ENCODE results near the gene RND1. TPM values are rescaled to one million over a fixed set of nuclear protein-coding genes. Genes with fewer than 3 reads are reported as not detected.
"Not testable (repeated sequence)": the region's sequence is repeated elsewhere in the genome, so short reads cannot be mapped to it uniquely, and the experiment has no call there.

Gene RND1
- total RNA-seq, 6 experiments from 2014 or later, result 0.12 to 0.68 (median 0.18) TPM; not detected in 2

DNA sequence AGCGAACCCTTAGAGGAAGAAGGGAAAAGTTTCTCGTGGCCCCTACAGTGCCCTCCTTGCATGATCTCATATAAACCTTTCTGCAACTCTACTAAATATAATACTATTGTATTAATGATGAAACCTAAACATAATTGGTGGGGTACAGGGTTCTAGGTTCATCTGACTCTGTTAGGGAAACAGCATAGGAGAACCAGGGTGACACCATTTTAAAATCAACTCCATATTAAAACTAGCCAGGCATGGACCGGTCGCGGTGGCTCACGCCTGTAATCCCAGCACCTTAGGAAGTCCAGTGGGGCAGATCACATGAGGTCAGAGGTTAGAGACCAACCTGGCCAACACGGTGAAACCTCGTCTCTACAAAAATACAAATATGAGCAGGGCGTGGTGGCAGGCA lies 15.0 kb upstream of the RND1 start:
- DNase-seq, result no peak
- Mint-ChIP-seq H3K9me3 (no peaks in the 10 kb centered on the region), H3K27ac (no peak overlapping the region), H3K27me3 (ENCODE audit: insufficient read depth) (peaks cover 34% of the 10 kb centered on the region), H3K4me3 (no peak overlapping the region), H3K4me1 (ENCODE audit: low read depth) (peaks cover 25% of the 10 kb centered on the region), H3K36me3 (ENCODE audit: low read depth) (no peaks in the 10 kb centered on the region)
- TF ChIP-seq, protein P1, sequence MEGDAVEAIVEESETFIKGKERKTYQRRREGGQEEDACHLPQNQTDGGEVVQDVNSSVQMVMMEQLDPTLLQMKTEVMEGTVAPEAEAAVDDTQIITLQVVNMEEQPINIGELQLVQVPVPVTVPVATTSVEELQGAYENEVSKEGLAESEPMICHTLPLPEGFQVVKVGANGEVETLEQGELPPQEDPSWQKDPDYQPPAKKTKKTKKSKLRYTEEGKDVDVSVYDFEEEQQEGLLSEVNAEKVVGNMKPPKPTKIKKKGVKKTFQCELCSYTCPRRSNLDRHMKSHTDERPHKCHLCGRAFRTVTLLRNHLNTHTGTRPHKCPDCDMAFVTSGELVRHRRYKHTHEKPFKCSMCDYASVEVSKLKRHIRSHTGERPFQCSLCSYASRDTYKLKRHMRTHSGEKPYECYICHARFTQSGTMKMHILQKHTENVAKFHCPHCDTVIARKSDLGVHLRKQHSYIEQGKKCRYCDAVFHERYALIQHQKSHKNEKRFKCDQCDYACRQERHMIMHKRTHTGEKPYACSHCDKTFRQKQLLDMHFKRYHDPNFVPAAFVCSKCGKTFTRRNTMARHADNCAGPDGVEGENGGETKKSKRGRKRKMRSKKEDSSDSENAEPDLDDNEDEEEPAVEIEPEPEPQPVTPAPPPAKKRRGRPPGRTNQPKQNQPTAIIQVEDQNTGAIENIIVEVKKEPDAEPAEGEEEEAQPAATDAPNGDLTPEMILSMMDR (IDR thresholded peaks at IDR 0.05), result no peak

DNA sequence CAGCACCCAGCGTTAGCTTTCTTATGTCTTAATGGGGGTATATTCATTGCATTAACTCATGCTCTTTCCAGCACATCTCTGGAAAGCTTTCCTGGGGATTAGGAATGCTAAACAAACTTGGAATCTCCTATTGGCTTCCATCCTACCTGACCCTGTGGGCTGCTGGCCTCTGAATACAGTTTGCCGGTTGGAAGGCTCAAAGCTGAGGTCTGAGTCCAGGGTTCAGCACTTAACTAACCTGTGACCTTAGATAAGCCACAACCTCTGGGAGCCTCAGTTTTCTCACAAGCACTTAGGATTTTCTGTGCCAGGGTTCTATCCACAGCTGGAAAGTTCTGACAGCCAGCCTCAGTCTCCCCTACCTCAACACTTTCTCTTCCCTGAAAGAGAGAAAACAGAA lies 12.9 kb upstream of the RND1 start:
- Mint-ChIP-seq H3K9me3 (no peaks in the 10 kb centered on the region), H3K36me3 (ENCODE audit: low read depth) (no peaks in the 10 kb centered on the region), H3K27ac (no peak overlapping the region), H3K4me1 (ENCODE audit: low read depth) (peaks cover 24% of the 10 kb centered on the region), H3K4me3 (no peak overlapping the region), H3K27me3 (ENCODE audit: insufficient read depth) (peaks cover 21% of the 10 kb centered on the region)
- TF ChIP-seq, protein P1 (IDR thresholded peaks at IDR 0.05), result no peak
- DNase-seq, result no peak

DNA sequence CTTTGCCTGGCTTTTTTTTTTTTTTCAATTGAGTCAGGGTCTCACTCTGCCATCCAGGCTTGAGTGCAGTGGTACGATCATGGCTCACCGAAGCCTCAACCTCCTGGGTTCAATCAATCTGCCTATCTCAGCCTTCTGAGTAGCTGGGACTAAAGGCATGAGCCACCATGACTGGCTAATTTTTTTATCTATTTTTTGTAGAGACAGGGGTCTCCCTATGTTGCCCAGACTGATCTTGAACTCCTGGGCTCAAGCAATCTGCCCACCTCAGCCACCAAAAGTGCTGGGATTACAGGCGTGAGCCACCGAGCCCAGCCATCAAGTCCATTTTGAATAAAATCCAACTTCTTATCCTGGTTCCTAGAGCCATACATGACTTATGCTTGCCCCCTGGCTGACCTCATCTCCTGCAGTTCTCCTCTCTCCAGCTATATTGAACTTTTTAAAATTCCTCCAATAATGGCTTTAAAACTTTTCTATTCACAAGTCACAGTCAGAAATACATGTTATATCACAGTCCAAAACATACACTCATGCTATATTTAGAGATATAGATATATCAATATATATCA lies 10.4 kb upstream of the RND1 start:
- DNase-seq, result no peak
- no peaks in the 10 kb centered on the region for H3K36me3 Mint-ChIP-seq (ENCODE audit: low read depth)
- H3K4me1 Mint-ChIP-seq (ENCODE audit: low read depth), result no peaks in the 10 kb centered on the region
- H3K9me3 Mint-ChIP-seq, result no peaks in the 10 kb centered on the region
- H3K4me3 Mint-ChIP-seq, result no peak overlapping the region
- H3K27ac Mint-ChIP-seq, result no peak overlapping the region
- TF ChIP-seq, protein P1 (IDR thresholded peaks at IDR 0.05), result no peak
- H3K27me3 Mint-ChIP-seq (ENCODE audit: insufficient read depth), result peaks cover 34% of the 10 kb centered on the region

DNA sequence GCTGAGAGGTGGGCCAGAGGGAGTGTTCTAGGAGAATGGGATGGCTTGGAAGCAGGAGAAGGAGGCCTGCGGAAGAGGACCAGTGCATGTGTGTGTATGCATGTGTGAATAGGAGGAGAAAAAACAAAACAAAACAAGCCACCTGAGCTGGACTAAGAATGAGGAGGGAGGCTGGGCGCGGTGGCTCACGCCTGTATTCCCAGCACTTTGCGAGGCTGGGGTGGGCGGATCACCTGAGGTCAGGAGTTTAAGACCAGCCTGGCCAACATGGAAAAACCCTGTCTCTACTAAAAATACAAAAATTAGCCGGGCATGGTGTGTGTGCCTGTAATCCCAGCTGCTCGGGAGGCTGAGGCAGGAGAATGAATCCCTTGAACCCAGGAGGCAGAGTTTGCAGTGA lies 7.9 kb upstream of the RND1 start:
- not testable (repeated sequence) for H3K36me3 Mint-ChIP-seq (ENCODE audit: low read depth); H3K27ac Mint-ChIP-seq; H3K4me1 Mint-ChIP-seq (ENCODE audit: low read depth); H3K9me3 Mint-ChIP-seq; H3K4me3 Mint-ChIP-seq; DNase-seq
- peaks cover 22% of the 10 kb centered on the region for H3K27me3 Mint-ChIP-seq (ENCODE audit: insufficient read depth)

DNA sequence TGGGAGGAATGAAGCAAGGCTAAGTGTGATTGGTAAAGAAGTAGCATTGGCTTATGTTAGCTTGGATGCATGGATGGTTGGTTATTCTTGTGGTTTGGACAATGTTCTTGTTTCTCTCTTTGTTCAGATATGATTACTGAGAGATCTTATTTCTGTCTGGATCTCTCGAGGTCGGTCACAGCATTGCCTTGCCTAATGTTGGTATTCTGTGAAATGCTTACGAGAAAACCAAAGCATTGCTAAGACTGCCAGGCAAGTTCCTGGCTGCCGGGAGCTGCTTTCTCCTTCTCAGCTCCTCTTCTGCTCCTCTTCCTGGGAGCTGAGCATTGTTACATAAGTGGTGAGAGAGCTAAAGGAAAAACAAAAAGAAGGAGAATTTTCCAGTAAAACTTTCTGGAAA lies 7.4 kb upstream of the RND1 start:
- Mint-ChIP-seq H3K9me3 (no peaks in the 10 kb centered on the region), H3K4me3 (no peak overlapping the region), H3K27me3 (ENCODE audit: insufficient read depth) (peaks cover 20% of the 10 kb centered on the region), H3K36me3 (ENCODE audit: low read depth) (no peaks in the 10 kb centered on the region), H3K27ac (no peak overlapping the region), H3K4me1 (ENCODE audit: low read depth) (no peaks in the 10 kb centered on the region)
- DNase-seq, result no peak
- TF ChIP-seq, protein P1 (IDR thresholded peaks at IDR 0.05), result no peak

DNA sequence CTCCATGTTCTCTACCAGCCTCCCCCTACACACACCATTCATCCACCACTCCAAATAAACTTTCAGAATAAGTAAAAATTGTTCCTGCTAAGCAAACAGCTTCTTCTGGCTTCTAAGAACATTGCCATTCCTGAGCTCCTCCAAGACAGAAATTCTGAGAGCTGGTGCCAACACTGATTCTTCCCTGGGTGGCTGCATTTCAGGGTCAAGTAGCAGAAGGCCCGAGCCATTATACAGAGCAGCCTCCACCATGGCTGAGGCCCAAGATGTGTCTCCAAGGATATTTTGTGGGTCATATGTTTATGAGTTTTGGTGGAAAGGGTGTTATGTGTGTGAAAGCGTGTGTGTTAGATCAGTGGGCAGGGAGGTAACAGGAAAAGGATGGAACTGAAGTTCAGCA lies 3.5 kb upstream of the RND1 start:
- Mint-ChIP-seq H3K27me3 (ENCODE audit: insufficient read depth) (peaks cover 32% of the 10 kb centered on the region), H3K4me1 (ENCODE audit: low read depth) (peaks cover 13% of the 10 kb centered on the region), H3K9me3 (no peaks in the 10 kb centered on the region), H3K4me3 (no peak overlapping the region), H3K36me3 (ENCODE audit: low read depth) (no peaks in the 10 kb centered on the region), H3K27ac (no peak overlapping the region)
- TF ChIP-seq, protein P1 (IDR thresholded peaks at IDR 0.05), result no peak
- DNase-seq, result no peak

Data from HFFc6 (cell line).